Stimulated activated naive CD4-positive, alpha-beta T cell (primary cell): ENCODE results near the gene CTNNA3.
A peak's percentile ranks its signal among the peaks of the same experiment; 100 is the strongest.

Experiments
- DNase-seq, 6 experiments: peaks; one replicate each; lab custom pipeline; 2025; lab: John Stamatoyannopoulos, UW

The CTNNA3 gene

DNA sequence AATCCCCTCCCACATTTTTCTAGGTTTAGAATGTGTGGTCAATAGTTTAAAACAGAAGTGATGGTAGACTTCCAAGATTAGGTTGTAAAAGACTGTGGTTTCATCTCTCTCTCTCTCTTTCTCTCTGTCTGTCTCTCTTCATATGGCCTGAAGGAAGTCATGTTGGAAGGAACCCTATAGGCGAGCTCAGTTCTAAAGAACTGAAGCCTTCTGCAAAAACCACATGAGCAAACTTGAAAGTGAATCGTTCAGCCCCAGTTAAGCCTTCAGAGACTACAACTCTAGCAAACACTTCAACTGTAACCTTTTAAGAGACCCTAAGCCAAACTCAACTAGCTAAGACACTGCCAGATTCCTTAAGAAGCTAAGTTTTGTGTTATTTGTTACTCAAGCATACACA is 1477.7 kb downstream of the CTNNA3 start:
- DNase-seq, result no peak

GRCh38 chr10:66215920-66216319 is 1480.1 kb downstream of the CTNNA3 start:
- no peak for DNase-seq

GRCh38 chr10:66214721-66215404 is 1481.1 kb downstream of the CTNNA3 start:
- DNase-seq, result no peak

- DNase-seq, result no peak
Measured at GRCh38 chr10:66209025-66209424, 1487.0 kb downstream of the CTNNA3 start.

GRCh38 chr10:66204838-66205237 is 1491.2 kb downstream of the CTNNA3 start:
- DNase-seq, result no peak

GRCh38 chr10:66202101-66202500 is 1493.9 kb downstream of the CTNNA3 start:
- DNase-seq, result no peak

DNA sequence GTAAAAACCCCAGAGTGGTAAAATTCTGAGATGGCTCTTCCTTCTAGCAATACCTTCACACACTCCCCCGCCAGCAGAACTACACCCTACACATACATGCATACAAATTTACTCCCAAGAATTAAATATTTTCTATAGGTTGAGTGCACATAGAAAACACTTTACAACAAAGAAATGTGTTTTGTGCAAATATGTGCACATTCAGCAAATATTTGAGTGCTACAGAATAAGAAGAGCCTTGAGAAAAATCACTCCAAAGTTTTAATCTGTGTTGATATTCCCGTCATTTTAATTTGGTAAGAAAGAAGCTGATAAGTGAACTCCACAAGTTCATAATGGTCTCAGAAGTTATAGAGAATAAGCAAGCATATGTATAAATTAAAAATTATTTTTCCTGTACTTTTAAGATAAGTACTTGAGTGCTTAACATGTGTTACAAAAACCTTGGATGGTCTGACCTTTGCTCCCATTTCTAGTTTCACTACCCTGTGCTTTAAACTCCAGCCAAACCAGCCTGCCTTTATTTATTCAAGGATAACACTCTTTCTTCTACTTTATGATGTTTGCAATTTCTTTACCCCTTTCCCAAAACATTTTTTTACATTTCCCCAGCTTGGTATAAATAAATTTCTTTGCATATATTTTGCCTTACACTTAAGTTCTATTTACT is 1503.7 kb downstream of the CTNNA3 start:
- no peak for DNase-seq

- DNase-seq, result no peak
Measured at GRCh38 chr10:66190413-66190812, 1505.6 kb downstream of the CTNNA3 start.

- no peak for DNase-seq
Measured at GRCh38 chr10:66189271-66189670, 1506.7 kb downstream of the CTNNA3 start.

DNA sequence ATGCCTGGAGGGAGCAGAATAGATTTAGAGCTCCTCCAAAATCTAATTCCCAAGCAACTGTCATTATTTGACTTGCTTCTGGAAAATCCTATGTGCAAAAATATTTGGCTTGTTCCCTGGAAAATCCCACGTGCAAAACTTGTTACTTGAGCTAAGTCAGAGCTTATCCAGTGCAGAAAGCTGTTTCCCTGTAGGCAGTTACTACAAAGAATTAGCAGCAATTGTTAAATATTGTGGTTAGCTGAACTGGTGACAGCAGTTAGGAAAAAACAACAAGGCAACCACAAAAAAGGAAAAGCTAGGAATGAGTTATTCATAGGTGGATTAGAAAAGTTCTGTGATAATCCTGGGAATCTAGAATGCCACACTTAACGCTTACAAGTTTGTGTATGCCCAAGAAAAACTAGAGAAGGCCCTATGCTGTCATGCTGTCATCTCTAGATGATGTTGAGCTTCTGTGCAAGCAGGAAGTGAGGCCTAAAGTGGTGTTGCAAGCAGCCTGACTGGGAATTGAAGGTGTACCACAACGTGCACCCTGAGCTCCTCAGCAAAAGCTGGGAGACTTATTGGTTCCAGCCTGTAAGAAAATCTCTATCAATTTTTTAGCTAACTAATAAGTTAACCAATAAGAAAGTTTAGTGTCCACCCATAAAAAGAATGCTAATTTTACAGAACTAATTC is 1508.8 kb downstream of the CTNNA3 start:
- no peak for DNase-seq

GRCh38 chr10:66183028-66183427 is 1513.0 kb downstream of the CTNNA3 start:
- no peak for DNase-seq

GRCh38 chr10:66180581-66181318 is 1515.2 kb downstream of the CTNNA3 start:
- peak in 3 of 6 experiments; percentile 4 to 50 (median 43) for DNase-seq

- DNase-seq, result no peak
Measured at GRCh38 chr10:66180021-66180420, 1516.0 kb downstream of the CTNNA3 start.

DNA sequence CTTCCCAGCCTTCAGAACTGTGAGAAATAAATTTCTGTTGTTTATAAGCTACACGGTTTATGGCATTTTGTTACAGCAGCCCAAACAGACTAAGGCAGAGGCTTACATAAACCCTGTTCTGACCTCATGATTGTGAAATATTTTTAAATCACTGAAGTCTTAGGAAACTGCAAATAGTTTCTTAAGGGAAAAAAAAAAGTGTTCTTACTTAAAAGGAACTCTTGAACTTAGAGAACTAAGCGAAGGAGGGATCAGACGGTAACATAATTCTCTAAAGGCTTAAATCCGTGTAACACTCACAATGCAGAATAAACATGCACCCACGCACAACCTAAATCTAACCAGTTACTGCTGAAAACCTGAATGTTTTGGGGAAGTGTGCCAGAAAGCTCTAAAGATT is 1519.2 kb downstream of the CTNNA3 start:
- no peak for DNase-seq

- no peak for DNase-seq
Measured at GRCh38 chr10:66167816-66168215, 1528.2 kb downstream of the CTNNA3 start.

DNA sequence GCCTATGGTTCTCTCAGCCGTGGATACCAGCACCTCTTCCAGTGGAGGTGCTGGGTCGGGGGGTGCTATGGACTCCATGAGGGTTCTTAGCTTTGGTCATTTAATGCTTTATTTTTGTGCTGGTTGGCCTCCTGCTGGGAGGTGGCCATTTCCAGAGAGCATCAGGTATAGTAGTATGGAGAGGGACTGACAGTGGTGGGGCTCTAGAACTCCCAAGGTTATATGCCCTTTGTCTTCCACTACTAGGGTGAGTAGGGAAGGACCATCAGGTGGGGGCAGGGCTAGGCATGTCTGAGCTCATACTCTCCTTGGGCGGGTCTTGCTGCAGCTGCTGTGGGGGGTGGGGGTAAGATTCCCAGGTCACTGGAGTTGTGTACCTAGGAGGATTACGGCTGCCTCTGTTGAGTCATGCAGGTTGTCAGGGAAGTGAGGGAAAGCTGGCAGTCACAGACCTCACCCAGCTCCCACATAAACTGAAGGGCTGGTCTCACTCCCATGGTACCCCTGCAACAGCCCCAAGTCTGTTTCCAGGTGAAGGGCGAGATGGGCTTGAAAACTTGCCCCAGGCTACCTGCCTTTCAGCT is 1533.3 kb downstream of the CTNNA3 start:
- DNase-seq, result no peak

GRCh38 chr10:66151346-66151745 is 1544.6 kb downstream of the CTNNA3 start:
- DNase-seq, result no peak

- DNase-seq, result no peak
Measured at GRCh38 chr10:66148312-66148711, 1547.7 kb downstream of the CTNNA3 start.

- no peak for DNase-seq
Measured at GRCh38 chr10:66144016-66144415, 1552.0 kb downstream of the CTNNA3 start.

DNA sequence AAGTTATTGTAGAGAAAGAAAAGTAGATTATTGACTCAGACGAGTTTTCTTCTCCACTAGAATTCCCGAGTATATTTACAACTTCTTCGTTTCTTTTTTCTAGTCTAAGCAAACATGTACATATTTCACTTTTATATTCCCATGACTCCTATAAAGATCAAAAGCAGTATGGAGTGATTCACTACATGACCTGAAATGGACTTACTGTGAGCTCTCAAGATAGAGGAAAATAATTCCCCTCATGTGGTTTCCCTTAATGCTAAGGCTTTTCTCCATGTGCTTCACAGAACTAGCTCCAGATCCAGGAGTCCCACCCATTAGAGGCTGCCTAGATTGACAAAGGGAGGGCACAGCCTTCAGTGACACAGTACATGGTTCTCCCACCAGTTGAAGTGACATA is 1593.2 kb downstream of the CTNNA3 start:
- no peak for DNase-seq

DNA sequence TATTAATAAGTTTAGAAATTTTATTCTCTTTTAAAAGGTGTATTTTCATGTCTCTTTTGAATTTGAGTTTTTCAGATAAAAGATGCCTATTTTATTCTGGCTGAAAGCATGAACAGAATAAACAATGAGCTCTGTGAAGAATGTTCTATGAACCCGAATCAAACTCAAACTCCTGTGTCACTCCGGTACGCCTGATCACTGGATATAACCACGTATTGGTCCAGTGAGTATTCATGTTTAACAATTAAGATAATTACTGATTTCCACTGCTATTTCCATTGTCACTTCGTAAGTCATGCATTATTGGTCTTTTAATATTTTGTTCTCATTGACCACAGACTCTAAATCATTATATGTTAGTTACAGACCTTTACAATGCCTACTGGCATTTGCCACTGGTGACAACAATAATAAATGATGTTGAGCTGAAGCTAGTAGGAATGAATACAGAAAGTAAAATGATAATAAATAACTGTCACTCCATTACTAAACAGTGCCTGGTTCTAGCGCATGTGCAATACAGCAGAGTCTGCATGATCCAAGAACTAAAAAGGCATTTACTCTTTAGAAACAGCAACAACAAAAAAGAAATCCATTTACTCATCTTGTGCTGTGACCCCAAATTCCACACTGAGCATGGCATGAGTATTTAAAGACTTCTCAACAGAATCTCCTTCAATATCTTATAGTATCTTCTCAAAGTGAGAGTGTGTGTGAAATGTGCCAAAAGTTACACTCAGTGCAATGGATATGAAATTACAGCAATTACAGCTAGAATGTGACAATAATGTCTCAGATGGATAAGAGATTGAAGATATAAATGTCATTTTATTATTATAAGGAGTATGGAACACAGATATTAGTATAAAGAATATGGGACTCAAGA is 1597.2 kb downstream of the CTNNA3 start:
- DNase-seq, result no peak
